Adrenal gland (tissue), 5 donors: ENCODE data around the gene IGSF9.

Experiments
- CTCF ChIP-seq, 6 experiments: fragments of 450-650 bp in 4 of 6; fragments of 200-600 bp in 2 of 6; sonication (generic) in 1 of 6; IDR thresholded peaks; 1 replicate in 5 of 6; 2 replicates in 1 of 6; pipeline versions ENCODE4 v1.5.1 to v1.8.0; 2016 to 2021; ENCODE audit warnings: antibody characterized with exemption in 6 of 6, mild to moderate bottlenecking in 2 of 6, moderate library complexity in 1 of 6
- POLR2A ChIP-seq, 2 donors: fragments of 450-650 bp; IDR thresholded peaks; one replicate each; pipeline ENCODE4 v1.6.1; 2017; ENCODE audit warnings: antibody characterized with exemption in 2 of 2, mild to moderate bottlenecking in 2 of 2, moderate library complexity in 1 of 2
- donor health status: DM: no; HTN: no; CAD: no.

- TF ChIP-seq CTCF (IDR thresholded peaks at IDR 0.05) (no peak), POLR2A (IDR thresholded peaks at IDR 0.05) (no peak)
These were observed 25.2 kb downstream of the IGSF9 start for GRCh38 chr1:159920202-159920601.
